Esophagus (tissue), 2 donors: Measurements from ENCODE around the gene KCNK3. TPM values are rescaled to one million over a fixed set of nuclear protein-coding genes. Genes with fewer than 3 reads are reported as not detected.
A peak's percentile ranks its signal among the peaks of the same experiment; 100 is the strongest.

Experiments used
- H3K27ac ChIP-seq, 2 donors: one replicate each; pipeline ENCODE4 v1.5.1; 2013; ENCODE audit warnings: low read depth in 2 of 2, mild to moderate bottlenecking in 2 of 2, inconsistent platforms in 1 of 2, low read length in 1 of 2, moderate library complexity in 1 of 2
- H3K27me3 ChIP-seq, 2 donors: one replicate each; pipeline ENCODE4 v1.6.1; 2013; ENCODE audit warnings: low read length in 2 of 2, control low read depth in 1 of 2, mild to moderate bottlenecking in 1 of 2; ENCODE audit not compliant: insufficient read depth in 2 of 2, control insufficient read depth in 1 of 2
- H3K36me3 ChIP-seq, 2 donors: one replicate each; pipeline ENCODE4 v1.6.1; 2013; ENCODE audit warnings: low read length in 1 of 2; ENCODE audit not compliant: control insufficient read depth in 2 of 2, insufficient read depth in 2 of 2
- H3K4me1 ChIP-seq, 2 donors: one replicate each; pipeline ENCODE4 v1.6.1; 2013; ENCODE audit warnings: low read length in 1 of 2; ENCODE audit not compliant: control insufficient read depth in 2 of 2, insufficient read depth in 2 of 2
- H3K4me3 ChIP-seq, 2 donors: one replicate each; pipeline ENCODE4 v1.5.1; 2013; ENCODE audit warnings: low read length in 2 of 2, mild to moderate bottlenecking in 2 of 2, low read depth in 1 of 2, moderate library complexity in 1 of 2
- H3K9me3 ChIP-seq, 2 donors: one replicate each; pipeline ENCODE4 v1.6.1; 2013; ENCODE audit warnings: mild to moderate bottlenecking in 2 of 2, low read depth in 1 of 2, low read length in 1 of 2, moderate library complexity in 1 of 2; ENCODE audit not compliant: control insufficient read depth in 2 of 2, insufficient read depth in 1 of 2
- WGBS, 2 donors: extraction: QIAGEN DNeasy Blood & Tissue Kit; methylation state at CpG; one replicate each; pipeline ENCODE4 v1.1.7; 2013; 5-methylcytosine and 5-hydroxymethylcytosine counted together
- polyA plus RNA-seq, 2 donors: library from polyadenylated mRNA; stranded (reverse); fragments of 200-250 nt; gene quantifications; one replicate each; pipeline ENCODE4 v1.2.3, GENCODE V29; 2013
- donor health status: healthy with polysubstance abuse.
- donor health status: Bipolar disorder and iron deficiency.

KCNK3 gene
- polyA plus RNA-seq, 2 donors: 0.16 to 0.76 TPM

DNA sequence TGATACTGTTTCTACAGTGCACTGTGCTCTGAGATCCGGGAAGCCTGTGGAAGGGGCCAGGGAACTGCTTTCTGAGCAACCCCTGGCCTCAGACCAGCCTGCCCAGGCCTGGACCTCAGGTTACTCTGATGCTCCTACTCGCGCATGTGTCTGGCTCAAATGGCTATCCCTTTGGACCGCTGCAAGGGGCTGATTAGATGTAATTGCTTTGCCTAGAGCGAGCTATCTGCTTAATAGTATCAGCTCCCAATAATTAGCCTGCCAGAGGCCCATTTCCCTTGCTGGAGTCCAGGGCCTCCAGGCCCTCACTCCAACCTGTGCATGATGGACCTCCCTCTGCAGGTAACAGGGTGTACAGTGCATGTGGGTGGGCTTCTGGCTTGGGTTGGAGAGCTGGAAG, 7.2 kb upstream of the KCNK3 start:
- Histone ChIP-seq H3K9me3 (no peaks in the 10 kb centered on the region), H3K27me3 (no peaks in the 10 kb centered on the region), H3K4me1 (peaks cover 0 to 3% of the 10 kb centered on the region in 2 donors), H3K27ac (no peak overlapping the region), H3K4me3 (no peak overlapping the region), H3K36me3 (no peaks in the 10 kb centered on the region)
- WGBS, 2 donors: 83 to 91% methylated on average over 5 of the region's 5 CpGs

DNA sequence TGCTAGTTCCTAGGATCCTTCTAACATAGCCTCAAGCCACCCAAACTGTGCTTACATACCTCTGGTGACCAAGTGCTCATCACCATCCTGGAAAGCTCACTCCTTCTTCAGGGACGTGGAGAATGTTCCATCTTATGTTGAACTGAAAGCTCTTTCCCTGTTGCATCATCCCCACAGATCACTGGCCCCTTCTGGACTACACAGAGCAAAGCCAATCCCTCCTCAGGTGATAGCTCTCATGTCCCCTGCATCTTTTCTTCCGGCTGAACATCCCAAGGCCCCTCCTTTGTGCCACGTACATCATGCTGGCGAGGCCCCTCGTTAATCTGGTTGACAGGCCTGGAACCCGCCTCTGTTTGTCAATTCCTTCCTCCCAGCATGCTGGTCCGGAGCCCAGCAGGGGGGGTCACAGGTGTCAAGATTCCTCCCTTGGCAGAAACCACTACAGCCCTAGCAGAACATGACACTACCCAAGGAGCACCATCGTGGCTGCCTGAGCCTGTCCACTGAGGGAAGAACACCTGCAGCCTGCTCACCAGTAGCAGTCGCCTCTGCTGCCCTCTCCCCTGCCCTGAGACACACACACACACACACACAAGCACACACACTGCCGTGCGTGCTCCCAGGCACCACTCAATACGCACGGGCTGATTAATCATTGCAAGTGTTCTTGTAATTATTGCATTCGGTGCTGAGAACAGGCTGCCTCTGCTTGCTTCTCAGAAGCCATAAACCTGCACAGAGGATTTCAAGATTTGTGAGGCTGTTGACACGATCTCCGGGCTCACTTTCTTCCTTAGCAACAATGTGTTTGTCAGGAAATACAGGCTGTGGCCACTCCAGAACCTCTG, 6.3 kb upstream of the KCNK3 start:
- no peaks in the 10 kb centered on the region for H3K27me3 ChIP-seq
- 23 to 27% methylated on average over 16 of the region's 16 CpGs for WGBS, 2 donors
- no peak overlapping the region for H3K27ac ChIP-seq

DNA sequence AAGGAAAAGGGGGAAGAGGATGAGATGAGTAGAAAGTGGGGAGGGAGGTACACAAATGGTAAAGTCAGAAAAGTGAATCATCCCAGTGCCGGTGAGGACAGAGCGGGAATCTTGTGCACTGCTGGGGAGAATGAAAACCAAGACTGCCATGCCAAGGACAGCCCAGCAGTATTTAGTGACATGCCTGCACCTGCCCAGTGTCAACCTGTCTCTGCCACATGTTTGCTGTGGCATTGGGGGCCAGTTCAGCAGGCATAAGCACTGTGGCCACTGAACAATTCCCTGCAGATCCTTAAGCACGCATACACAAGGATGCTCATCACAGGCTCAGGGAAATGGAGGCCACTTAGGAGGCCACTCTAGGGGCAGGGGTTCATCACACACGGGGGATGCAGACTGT, 5.2 kb upstream of the KCNK3 start:
- Histone ChIP-seq H3K27me3 (no peaks in the 10 kb centered on the region), H3K9me3 (no peaks in the 10 kb centered on the region), H3K4me3 (no peak overlapping the region), H3K4me1 (peaks cover 3 to 4% of the 10 kb centered on the region in 2 donors), H3K27ac (no peak overlapping the region), H3K36me3 (no peaks in the 10 kb centered on the region)
- WGBS, 2 donors: 53 to 54% methylated on average over 4 of the region's 4 CpGs

More for the DNA sequence above, 6.3 kb upstream of the KCNK3 start:
- Histone ChIP-seq H3K36me3 (no peaks in the 10 kb centered on the region), H3K4me3 (no peak overlapping the region), H3K9me3 (no peaks in the 10 kb centered on the region), H3K4me1 (peaks cover 0 to 3% of the 10 kb centered on the region in 2 donors)

DNA sequence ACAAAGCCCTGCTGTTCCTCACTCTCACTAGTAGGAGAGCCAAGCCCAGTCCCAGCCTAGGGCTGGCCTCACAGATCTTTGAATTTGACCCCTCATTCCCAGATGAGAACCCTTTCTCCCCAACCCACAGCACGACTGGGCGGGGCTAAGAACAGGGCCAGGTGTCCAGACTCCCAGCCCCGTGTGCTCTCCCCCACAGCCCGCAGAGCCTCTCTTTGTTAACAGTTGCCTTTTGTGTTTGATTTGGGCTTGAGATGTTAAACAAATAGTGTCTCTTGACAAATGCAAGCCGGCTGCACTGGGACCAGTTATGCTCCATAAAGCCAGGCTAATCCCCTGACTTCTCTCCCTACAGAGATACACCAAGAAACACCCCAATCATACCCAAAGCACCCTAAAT, 4.7 kb upstream of the KCNK3 start:
- Histone ChIP-seq H3K27ac (no peak overlapping the region), H3K36me3 (no peaks in the 10 kb centered on the region), H3K4me3 (no peak overlapping the region), H3K27me3 (no peaks in the 10 kb centered on the region), H3K9me3 (no peaks in the 10 kb centered on the region), H3K4me1 (peaks cover 3 to 4% of the 10 kb centered on the region in 2 donors)
- 39 to 50% methylated on average over 5 of the region's 5 CpGs for WGBS, 2 donors

DNA sequence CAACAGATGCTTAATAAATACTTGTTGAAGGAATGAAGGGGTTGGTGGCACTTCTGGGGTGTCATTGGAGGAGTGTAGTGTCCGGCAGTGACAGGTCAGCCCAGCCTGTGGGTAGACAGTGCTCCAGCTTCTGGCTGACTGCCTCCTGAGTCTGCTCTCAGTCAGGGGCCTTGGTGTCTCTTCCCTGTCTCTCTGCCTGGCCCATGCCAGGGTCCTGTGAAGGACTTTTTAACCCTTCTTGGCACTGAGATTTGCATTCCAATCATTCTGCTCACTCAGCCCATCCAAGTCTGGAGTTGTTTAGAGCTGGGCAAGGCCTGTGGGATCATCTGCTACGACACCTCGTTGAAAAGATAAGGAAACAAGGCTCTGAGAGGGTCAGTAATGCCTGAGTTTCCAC, 1.4 kb upstream of the KCNK3 start:
- H3K4me3 ChIP-seq: no peak overlapping the region
- H3K9me3 ChIP-seq: no peaks in the 10 kb centered on the region
- 45 to 54% methylated on average over 3 of the region's 3 CpGs for WGBS, 2 donors
- no peaks in the 10 kb centered on the region for H3K36me3 ChIP-seq
- H3K27ac ChIP-seq: peak overlapping the region; percentile 53 to 67
- peaks cover 1 to 8% of the 10 kb centered on the region in 2 donors for H3K4me1 ChIP-seq
- peaks cover 5 to 12% of the 10 kb centered on the region in 2 donors for H3K27me3 ChIP-seq

DNA sequence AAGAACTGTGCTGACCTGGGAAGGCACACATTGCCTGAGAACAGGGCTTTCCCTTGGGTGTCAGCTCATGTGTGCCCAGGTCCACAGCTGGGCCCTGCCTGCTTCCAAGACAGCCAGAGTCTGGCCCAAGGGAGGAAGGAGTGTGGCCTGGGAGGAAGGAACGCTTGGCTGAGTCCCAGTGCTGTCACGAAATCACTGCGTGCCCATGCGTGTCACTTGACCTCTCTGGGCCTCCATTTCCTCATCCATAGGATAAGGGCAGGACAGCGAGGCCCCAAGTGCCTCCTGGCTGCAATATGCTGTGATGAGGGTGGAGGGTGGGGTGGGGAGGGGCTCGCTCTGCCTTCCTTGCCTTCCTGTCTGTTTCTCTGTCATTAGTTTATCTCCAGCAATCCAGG, 642 bp upstream of the KCNK3 start:
- 28 to 36% methylated on average over 6 of the region's 6 CpGs for WGBS, 2 donors
- H3K9me3 ChIP-seq: no peaks in the 10 kb centered on the region
- peaks cover 5 to 12% of the 10 kb centered on the region in 2 donors for H3K27me3 ChIP-seq
- no peaks in the 10 kb centered on the region for H3K36me3 ChIP-seq
- peaks cover 0 to 8% of the 10 kb centered on the region in 2 donors for H3K4me1 ChIP-seq
- H3K4me3 ChIP-seq: no peak overlapping the region
- peak overlapping the region; percentile 53 to 67 for H3K27ac ChIP-seq

DNA sequence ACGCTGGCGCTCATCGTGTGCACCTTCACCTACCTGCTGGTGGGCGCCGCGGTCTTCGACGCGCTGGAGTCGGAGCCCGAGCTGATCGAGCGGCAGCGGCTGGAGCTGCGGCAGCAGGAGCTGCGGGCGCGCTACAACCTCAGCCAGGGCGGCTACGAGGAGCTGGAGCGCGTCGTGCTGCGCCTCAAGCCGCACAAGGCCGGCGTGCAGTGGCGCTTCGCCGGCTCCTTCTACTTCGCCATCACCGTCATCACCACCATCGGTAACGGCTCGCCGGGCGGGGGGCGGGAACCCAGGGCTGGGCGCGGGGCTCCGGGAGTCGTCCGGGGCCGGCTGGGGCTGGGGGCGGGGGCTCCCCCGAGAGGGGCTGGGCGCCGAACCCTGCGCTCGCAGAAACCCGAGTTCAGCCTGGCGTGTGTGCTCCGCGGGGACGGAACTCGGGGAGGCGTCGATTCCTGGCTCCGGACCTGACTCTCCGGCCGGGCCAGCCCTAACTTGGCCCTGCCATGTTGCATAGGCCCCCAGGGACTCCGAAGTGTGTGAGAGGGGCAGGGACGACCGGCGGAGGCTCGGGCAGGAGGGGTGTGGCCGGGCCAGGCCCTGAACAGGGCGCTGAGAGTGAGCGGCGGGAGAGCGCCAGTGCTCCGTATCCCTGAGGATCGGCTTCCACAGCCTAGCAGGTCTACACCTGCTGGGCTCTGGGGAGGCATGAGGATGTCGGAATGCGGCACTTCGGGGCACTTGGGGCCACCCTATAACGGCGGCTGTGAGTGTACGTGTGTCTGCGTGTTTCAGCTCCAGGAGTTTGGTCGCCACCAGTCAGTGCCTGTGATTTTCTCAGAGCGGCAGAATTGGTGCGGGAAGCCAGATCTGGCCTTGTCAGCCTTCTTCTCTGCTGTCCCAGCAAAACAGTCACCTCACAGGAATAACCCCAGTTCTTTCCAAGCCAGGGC, 651 bp downstream of the KCNK3 start:
- Histone ChIP-seq H3K36me3 (no peaks in the 10 kb centered on the region), H3K4me1 (peaks cover 0 to 8% of the 10 kb centered on the region in 2 donors), H3K27me3 (peaks cover 5 to 12% of the 10 kb centered on the region in 2 donors), H3K9me3 (no peaks in the 10 kb centered on the region), H3K4me3 (peak overlapping the region; percentile 15 to 27), H3K27ac (peak overlapping the region in 1 of 2 donors; percentile 15)
- 3 to 4% methylated on average over 81 to 83 of the region's 83 CpGs for WGBS, 2 donors

DNA sequence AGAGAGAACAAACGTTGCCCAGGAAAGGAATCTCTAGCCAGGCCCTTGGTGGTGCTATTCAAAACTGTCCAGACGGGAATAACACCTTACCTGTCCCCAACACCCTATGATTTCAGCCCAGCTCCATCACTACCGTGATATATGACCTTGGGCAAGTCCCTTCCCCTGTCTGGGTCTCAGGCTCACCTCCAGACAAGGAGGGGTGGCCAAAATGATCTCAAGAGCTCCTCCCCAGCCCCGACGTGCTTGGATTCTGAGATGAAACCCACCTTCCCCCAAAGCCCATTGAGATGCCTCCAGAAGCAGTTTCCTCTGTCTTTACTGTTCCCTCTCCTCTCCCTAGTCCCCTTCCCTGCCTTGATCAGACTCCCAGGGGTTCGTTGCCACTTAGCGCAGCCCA, 1.5 kb downstream of the KCNK3 start:
- Histone ChIP-seq H3K27ac (no peak overlapping the region), H3K9me3 (no peaks in the 10 kb centered on the region), H3K4me3 (no peak overlapping the region), H3K4me1 (peaks cover 0 to 8% of the 10 kb centered on the region in 2 donors), H3K27me3 (peaks cover 5 to 12% of the 10 kb centered on the region in 2 donors), H3K36me3 (no peaks in the 10 kb centered on the region)
- 53 to 54% methylated on average over 7 of the region's 7 CpGs for WGBS, 2 donors

DNA sequence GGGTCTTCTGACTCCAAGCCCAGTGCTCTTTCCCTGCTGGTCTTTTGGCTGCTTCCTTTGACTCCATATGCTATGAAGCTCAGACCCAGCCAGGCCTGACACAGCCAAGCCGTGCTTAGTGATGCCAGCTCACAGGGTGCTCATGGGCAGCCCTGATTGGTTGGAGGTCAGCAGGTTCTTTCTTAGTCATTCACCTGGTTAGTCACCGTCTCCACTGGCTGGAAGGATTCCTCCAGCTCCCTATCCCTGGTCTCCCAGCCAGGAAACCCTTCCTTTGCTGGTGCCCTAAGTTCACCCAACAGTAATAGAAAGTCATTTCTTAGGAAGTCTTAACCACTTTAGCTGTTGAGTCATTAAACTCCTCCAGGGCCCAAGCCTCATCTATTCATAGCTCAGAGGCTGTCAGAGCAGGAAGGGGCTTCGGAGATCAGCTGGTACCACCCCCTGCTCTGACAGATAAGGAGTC, 3.9 kb downstream of the KCNK3 start:
- peaks cover 5 to 12% of the 10 kb centered on the region in 2 donors for H3K27me3 ChIP-seq
- 26 to 36% methylated on average over 3 of the region's 3 CpGs for WGBS, 2 donors
- H3K4me1 ChIP-seq: peaks cover 0 to 8% of the 10 kb centered on the region in 2 donors
- no peaks in the 10 kb centered on the region for H3K9me3 ChIP-seq
- no peaks in the 10 kb centered on the region for H3K36me3 ChIP-seq
- no peak overlapping the region for H3K4me3 ChIP-seq
- no peak overlapping the region for H3K27ac ChIP-seq
